Activated T-cell treated with anti-CD3 and anti-CD28 coated beads, Interleukin-2, amount 50 U/mL, for 72 hours (primary cell): ENCODE results near the gene UBQLN1. TPM values are rescaled to one million over a fixed set of nuclear protein-coding genes. Genes with fewer than 3 reads are reported as not detected.
"Not testable (repeated sequence)": the region's sequence is repeated elsewhere in the genome, so short reads cannot be mapped to it uniquely, and the experiment has no call there.

Source experiments
- ATAC-seq, 2 donors: fragments of 150-1000 bp; cut with Tn5 transposase; replicated peaks in 1 of 2; 2 replicates each; pipeline ENCODE4 v1.10.0; 2021; ENCODE audit warnings: moderate library complexity in 2 of 2, mild to moderate bottlenecking in 1 of 2
- DNase-seq, 2 donors: peaks; one replicate each; pipeline ENCODE4 v3.0.0; 2021 to 2022; ENCODE audit warnings: mixed read lengths in 1 of 2
- H3K27ac Mint-ChIP-seq: one replicate; pipeline ENCODE4 v1.8.0; 2022; ENCODE audit warnings: mild to moderate bottlenecking, moderate library complexity, mixed read lengths
- H3K27me3 Mint-ChIP-seq: one replicate; pipeline ENCODE4 v1.8.0; 2022; ENCODE audit warnings: low read depth, mixed read lengths
- H3K36me3 Mint-ChIP-seq, 2 donors: one replicate each; pipeline ENCODE4 v1.8.0; 2022; ENCODE audit warnings: mixed read lengths in 2 of 2, mild to moderate bottlenecking in 1 of 2; ENCODE audit not compliant: insufficient read depth in 2 of 2
- H3K4me1 Mint-ChIP-seq: one replicate; pipeline ENCODE4 v1.8.0; 2022; ENCODE audit warnings: low read depth, mixed read lengths
- H3K4me3 Mint-ChIP-seq, 2 donors: one replicate each; pipeline ENCODE4 v1.8.0; 2022; ENCODE audit warnings: mild to moderate bottlenecking in 2 of 2, mixed read lengths in 2 of 2, moderate library complexity in 2 of 2
- H3K9me3 Mint-ChIP-seq, 2 donors: one replicate each; pipeline ENCODE4 v1.8.0; 2022; ENCODE audit warnings: mixed read lengths in 2 of 2
- total RNA-seq, 2 donors: library from RNA; stranded (reverse); gene quantifications; one replicate each; pipeline ENCODE4 v1.2.3, GENCODE V29; 2022

Gene UBQLN1
- total RNA-seq, 2 donors from 2014 or later = 79.0 to 80.5 TPM

GRCh38 chr9:83708515-83709158 is 879 bp upstream of the UBQLN1 start:
- H3K27me3 Mint-ChIP-seq = no peaks in the 10 kb centered on the region
- DNase-seq = peak; percentile 65 to 69
- ATAC-seq = peak; percentile 36 to 41
- H3K27ac Mint-ChIP-seq = peak overlapping the region; percentile 100
- H3K36me3 Mint-ChIP-seq = peaks cover 3 to 9% of the 10 kb centered on the region in 2 donors
- H3K9me3 Mint-ChIP-seq = no peaks in the 10 kb centered on the region
- peaks cover 32% of the 10 kb centered on the region for H3K4me1 Mint-ChIP-seq
- peak overlapping the region; percentile 94 for H3K4me3 Mint-ChIP-seq

- peak overlapping the region; percentile 100 for H3K27ac Mint-ChIP-seq
- ATAC-seq = peak; percentile 75 to 79
- H3K27me3 Mint-ChIP-seq = no peaks in the 10 kb centered on the region
- peak; percentile 82 to 87 for DNase-seq
- peaks cover 42% of the 10 kb centered on the region for H3K4me1 Mint-ChIP-seq
- H3K4me3 Mint-ChIP-seq = peak overlapping the region; percentile 94
- peaks cover 3 to 9% of the 10 kb centered on the region in 2 donors for H3K36me3 Mint-ChIP-seq
- no peaks in the 10 kb centered on the region for H3K9me3 Mint-ChIP-seq
These were observed 315 bp downstream of the UBQLN1 start for GRCh38 chr9:83707518-83707767.

- Mint-ChIP-seq H3K36me3 (peaks cover 3 to 9% of the 10 kb centered on the region in 2 donors), H3K27me3 (no peaks in the 10 kb centered on the region), H3K27ac (peak overlapping the region; percentile 92), H3K9me3 (no peaks in the 10 kb centered on the region), H3K4me3 (peak overlapping the region; percentile 94), H3K4me1 (peaks cover 47% of the 10 kb centered on the region)
- DNase-seq (peak; percentile 72 to 79), ATAC-seq (peak; percentile 41 to 45)
These were observed 861 bp downstream of the UBQLN1 start for GRCh38 chr9:83706676-83707517.

- not testable (repeated sequence) for ATAC-seq, H3K36me3 Mint-ChIP-seq, H3K9me3 Mint-ChIP-seq, H3K27me3 Mint-ChIP-seq
- peak in 1 of 2 donors; percentile 8 for DNase-seq
- Mint-ChIP-seq H3K4me3 (peak overlapping the region; percentile 94), H3K27ac (peak overlapping the region; percentile 92), H3K4me1 (peaks cover 61% of the 10 kb centered on the region)
These were observed 2.5 kb downstream of the UBQLN1 start for GRCh38 chr9:83705219-83705651.

GRCh38 chr9:83701769-83702168 is 6.0 kb downstream of the UBQLN1 start:
- DNase-seq = no peak
- peaks cover 3 to 10% of the 10 kb centered on the region in 2 donors for H3K36me3 Mint-ChIP-seq
- H3K27me3 Mint-ChIP-seq = no peaks in the 10 kb centered on the region
- H3K4me3 Mint-ChIP-seq = peak overlapping the region; percentile 11 to 68
- H3K4me1 Mint-ChIP-seq = peaks cover 80% of the 10 kb centered on the region
- ATAC-seq = no peak
- H3K27ac Mint-ChIP-seq = no peak overlapping the region
- no peaks in the 10 kb centered on the region for H3K9me3 Mint-ChIP-seq

GRCh38 chr9:83701286-83701685 is 6.5 kb downstream of the UBQLN1 start:
- peak overlapping the region; percentile 42 for H3K27ac Mint-ChIP-seq
- no peaks in the 10 kb centered on the region for H3K27me3 Mint-ChIP-seq
- DNase-seq (no peak), ATAC-seq (no peak)
- peaks cover 0 to 6% of the 10 kb centered on the region in 2 donors for H3K36me3 Mint-ChIP-seq
- peak overlapping the region in 1 of 2 donors; percentile 68 for H3K4me3 Mint-ChIP-seq
- no peaks in the 10 kb centered on the region for H3K9me3 Mint-ChIP-seq
- H3K4me1 Mint-ChIP-seq = peaks cover 75% of the 10 kb centered on the region

- peak overlapping the region; percentile 6 to 24 for H3K4me3 Mint-ChIP-seq
- H3K27me3 Mint-ChIP-seq = no peaks in the 10 kb centered on the region
- no peaks in the 10 kb centered on the region for H3K9me3 Mint-ChIP-seq
- peaks cover 75% of the 10 kb centered on the region for H3K4me1 Mint-ChIP-seq
- DNase-seq (no peak), ATAC-seq (no peak)
- peak overlapping the region; percentile 63 for H3K27ac Mint-ChIP-seq
- H3K36me3 Mint-ChIP-seq = peaks cover 0 to 6% of the 10 kb centered on the region in 2 donors
These were observed 8.1 kb downstream of the UBQLN1 start for GRCh38 chr9:83699615-83700014.

- peak overlapping the region; percentile 24 to 27 for H3K4me3 Mint-ChIP-seq
These were observed 8.7 kb downstream of the UBQLN1 start for GRCh38 chr9:83698976-83699585.

GRCh38 chr9:83691492-83691891 is 16.3 kb downstream of the UBQLN1 start:
- no peaks in the 10 kb centered on the region for H3K27me3 Mint-ChIP-seq
- no peaks in the 10 kb centered on the region for H3K9me3 Mint-ChIP-seq
- no peak overlapping the region for H3K27ac Mint-ChIP-seq
- no peak for DNase-seq
- H3K4me3 Mint-ChIP-seq = no peak overlapping the region
- H3K36me3 Mint-ChIP-seq = peaks cover 0 to 4% of the 10 kb centered on the region in 2 donors
- ATAC-seq = no peak
- H3K4me1 Mint-ChIP-seq = peaks cover 82% of the 10 kb centered on the region

More at GRCh38 chr9:83698976-83699585, 8.7 kb downstream of the UBQLN1 start:
- no peaks in the 10 kb centered on the region for H3K27me3 Mint-ChIP-seq
- H3K36me3 Mint-ChIP-seq = peaks cover 0 to 6% of the 10 kb centered on the region in 2 donors
- ATAC-seq (peak; percentile 39 to 64), DNase-seq (no peak)
- H3K27ac Mint-ChIP-seq = peak overlapping the region; percentile 63
- H3K4me1 Mint-ChIP-seq = peaks cover 75% of the 10 kb centered on the region
- no peaks in the 10 kb centered on the region for H3K9me3 Mint-ChIP-seq

GRCh38 chr9:83688921-83689320 is 18.8 kb downstream of the UBQLN1 start:
- Mint-ChIP-seq H3K4me3 (peak overlapping the region; percentile 0 to 66), H3K36me3 (peaks cover 0 to 3% of the 10 kb centered on the region in 2 donors), H3K27me3 (no peaks in the 10 kb centered on the region), H3K9me3 (no peaks in the 10 kb centered on the region), H3K27ac (peak overlapping the region; percentile 45), H3K4me1 (peaks cover 66% of the 10 kb centered on the region)
- DNase-seq (no peak), ATAC-seq (peak; percentile 85)

- Mint-ChIP-seq H3K27me3 (no peaks in the 10 kb centered on the region), H3K27ac (peak overlapping the region; percentile 20), H3K4me1 (peaks cover 37% of the 10 kb centered on the region), H3K9me3 (no peaks in the 10 kb centered on the region), H3K4me3 (no peak overlapping the region), H3K36me3 (peaks cover 2 to 33% of the 10 kb centered on the region in 2 donors)
- ATAC-seq = no peak
- DNase-seq = no peak
These were observed 26.3 kb downstream of the UBQLN1 start for GRCh38 chr9:83681490-83681889.

GRCh38 chr9:83680233-83680632 is 27.5 kb downstream of the UBQLN1 start:
- Mint-ChIP-seq H3K27ac (peak overlapping the region; percentile 40), H3K4me3 (no peak overlapping the region), H3K27me3 (no peaks in the 10 kb centered on the region), H3K9me3 (no peaks in the 10 kb centered on the region), H3K4me1 (peaks cover 31% of the 10 kb centered on the region), H3K36me3 (peaks cover 4 to 35% of the 10 kb centered on the region in 2 donors)
- ATAC-seq (no peak), DNase-seq (no peak)

GRCh38 chr9:83677596-83677995 is 30.2 kb downstream of the UBQLN1 start:
- H3K27ac Mint-ChIP-seq = no peak overlapping the region
- no peaks in the 10 kb centered on the region for H3K27me3 Mint-ChIP-seq
- H3K4me3 Mint-ChIP-seq = no peak overlapping the region
- no peak for DNase-seq
- H3K36me3 Mint-ChIP-seq = peaks cover 4 to 41% of the 10 kb centered on the region in 2 donors
- peaks cover 30% of the 10 kb centered on the region for H3K4me1 Mint-ChIP-seq
- no peak for ATAC-seq
- no peaks in the 10 kb centered on the region for H3K9me3 Mint-ChIP-seq
